SIG-M5 treated with dmso at 0.1 percent for 504 hours (cell line): ENCODE data around the gene PRPS2.

Source experiments
- DNase-seq: peaks from one replicate; lab custom pipeline; 2025; ENCODE audit not compliant: unreplicated experiment; lab: John Stamatoyannopoulos, UW

Gene PRPS2

DNA sequence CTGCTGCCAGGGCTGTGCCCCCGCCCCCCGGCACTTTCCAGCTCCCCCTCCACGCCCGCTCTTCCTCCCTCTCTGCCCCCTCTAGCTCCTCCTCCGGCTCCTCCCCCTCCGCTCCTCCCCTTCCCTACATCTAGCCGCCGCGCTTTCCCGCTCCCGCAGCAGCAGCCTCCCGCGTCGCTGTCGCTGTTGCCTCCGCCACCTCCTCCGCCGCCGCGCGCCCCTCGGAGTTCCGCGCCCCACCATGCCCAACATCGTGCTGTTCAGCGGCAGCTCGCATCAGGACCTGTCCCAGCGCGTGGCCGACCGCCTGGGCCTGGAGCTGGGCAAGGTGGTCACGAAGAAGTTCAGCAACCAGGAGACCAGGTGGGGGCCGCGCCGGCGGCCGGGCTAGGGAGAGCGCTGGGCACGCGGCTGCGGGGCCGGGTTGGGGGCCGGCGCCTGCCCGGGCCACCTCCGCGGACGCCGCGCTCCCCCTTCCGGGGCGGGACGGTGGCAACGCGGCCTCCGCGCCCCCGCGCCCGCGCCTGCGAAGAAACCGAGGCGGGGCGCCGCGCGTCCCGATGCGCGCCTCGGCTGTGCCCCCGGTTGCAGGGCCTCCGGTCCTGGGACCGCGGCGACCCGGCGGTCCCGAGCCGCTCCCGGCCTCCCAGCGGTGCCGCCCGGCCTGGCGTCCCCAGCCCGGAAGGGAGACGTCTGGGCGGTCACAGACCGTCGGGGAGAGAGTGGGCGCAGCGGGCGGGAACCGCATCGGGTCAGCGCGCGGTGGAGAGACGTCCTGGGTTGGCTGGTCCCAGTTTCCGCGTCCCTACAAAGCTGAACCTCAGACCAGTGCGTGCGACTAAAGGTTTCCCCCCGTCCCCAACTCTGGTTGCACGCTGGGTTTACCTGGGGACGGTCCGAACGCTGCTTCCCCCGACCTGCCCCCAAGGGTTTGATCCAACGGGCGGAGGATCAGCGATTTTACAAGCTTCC, at the start of gene PRPS2:
PRPS2 (plus strand) TSS at position 156 of the 972 bp plus-strand sequence; CDS start at position 242, 86 bp downstream.
- peak; percentile 54 for DNase-seq

DNA sequence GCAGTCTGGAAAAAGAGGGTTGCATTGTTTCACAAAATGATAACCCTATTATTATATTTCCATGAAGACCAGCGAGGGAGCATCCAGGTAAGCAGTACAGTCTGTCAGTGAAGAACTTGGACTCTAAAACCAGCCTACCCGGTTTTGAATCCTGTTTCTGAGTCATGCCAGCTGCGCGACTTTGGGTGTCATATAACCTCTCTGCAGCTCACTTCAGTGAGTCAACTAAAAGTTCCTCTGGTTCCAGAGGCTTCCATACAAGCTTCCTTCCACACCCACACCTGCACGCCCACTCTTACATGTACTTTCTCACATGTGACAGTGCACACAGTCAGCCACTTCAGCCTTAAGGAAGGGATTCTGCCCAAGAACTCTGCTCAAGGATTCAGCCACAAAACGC, 49.8 kb upstream of the PRPS2 start:
- DNase-seq, result peak; percentile 25

DNA sequence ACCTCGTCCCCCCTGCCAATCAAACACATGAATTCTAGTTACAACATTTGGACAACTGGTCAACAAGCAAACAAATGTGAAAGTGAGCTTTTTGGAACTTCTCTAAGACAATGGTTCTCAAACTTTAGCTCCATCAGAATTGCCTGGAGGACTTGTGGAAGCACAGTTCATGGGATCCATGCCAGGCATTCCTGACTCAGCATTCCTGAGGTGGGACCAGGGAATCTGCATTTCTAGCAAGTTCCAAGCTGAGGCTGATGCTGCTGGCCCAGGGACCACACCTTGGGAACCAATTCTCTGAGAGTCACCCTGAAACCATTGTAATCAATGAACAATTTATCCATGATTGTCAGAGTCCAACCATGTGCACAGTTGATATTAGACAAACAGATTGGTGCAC, 43.8 kb upstream of the PRPS2 start:
- DNase-seq, result no peak

DNA sequence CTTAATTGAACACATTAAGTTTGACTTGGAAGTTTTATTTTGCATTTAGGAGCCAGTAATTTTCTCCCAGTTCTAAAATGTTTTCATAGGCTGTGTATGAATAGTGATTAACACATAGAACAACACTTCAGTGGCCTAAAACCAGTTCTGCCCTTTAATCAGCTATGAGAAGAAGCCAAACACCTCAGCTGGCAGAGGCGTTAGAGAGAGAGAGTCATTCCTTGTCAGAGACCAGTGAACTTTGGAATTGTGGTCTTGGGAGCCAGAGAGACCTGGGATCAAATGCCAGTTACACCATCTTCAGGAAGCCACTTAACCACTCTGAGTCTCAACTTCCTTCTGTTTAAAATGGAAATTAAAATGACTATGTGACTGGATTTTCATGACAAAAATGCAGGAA, 39.3 kb upstream of the PRPS2 start:
- DNase-seq, result no peak

DNA sequence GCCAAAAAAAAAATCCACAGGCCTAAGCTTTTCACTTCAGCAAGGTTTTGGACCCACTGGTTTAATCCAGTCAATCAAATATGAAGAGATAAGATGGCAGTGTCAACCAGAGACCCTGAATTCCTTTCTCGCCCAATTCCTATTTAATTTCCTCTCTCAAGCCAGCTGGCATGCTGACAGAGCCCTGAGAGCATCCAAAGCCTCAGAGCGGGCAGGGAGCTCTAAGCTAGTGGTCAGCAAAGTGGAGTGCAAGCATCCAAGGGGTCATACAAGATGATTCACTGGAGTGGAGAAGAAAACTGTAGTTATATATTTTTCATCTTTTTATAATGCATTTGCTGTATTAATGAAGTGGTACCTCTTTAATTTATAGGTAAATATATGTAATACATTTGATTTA, 37.8 kb upstream of the PRPS2 start:
- no peak for DNase-seq

DNA sequence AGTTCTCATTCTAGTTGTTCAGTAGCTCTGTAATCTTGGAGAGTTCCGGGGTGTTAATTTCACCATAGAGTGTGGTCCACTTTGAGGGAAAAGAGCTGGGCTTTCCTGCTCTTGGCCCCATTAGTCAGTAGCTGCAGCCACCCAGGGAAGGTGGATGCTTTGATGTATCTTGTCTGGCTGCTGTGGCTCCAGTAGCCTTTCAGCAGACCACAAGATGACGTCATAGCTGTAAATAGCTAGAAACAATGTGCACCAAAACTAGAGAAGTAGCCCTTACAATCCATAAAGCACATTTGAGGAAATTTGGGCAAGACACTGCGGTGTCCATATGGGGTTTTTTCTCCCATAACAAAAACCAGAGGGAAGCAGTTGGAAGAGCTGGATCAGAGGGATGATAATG, 32.9 kb upstream of the PRPS2 start:
- no peak for DNase-seq

DNA sequence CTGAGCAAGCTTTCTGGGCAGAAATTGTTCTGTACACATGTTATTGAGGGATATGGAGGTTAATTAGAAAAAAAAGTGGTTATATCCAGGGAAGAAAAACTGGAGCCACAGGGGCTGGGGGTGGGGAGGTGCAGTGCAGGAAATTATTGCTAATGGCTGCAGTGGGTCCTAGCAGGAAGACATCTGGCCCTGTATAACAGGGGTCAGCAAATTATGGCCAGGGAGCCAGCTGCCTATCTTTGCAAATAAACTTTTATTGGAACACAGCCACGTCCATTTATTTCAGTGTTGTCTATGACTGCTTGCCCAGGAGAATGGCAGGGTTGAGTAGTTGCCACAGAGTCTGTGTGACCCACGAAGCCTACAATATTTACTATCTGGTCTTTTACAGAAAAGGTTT, 23.4 kb upstream of the PRPS2 start:
- no peak for DNase-seq

DNA sequence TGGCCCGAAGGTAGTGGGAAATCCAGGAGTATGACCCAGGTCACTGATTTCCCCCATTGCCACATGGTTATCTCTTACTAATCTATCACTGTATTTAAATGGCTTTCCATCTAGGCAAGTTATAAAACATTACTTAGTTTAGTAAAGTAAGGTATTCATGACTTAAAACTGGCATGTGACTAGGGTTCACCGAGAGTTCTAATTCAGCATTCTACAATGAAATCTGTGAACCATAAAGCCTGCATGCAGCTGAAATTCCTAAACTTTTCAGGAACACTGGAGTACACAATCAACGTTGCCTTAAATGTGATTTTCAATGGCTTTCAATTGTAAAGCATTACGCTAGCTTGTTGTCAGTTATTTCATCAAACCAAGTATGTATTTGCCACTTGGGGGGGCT, 22.7 kb upstream of the PRPS2 start:
- no peak for DNase-seq

DNA sequence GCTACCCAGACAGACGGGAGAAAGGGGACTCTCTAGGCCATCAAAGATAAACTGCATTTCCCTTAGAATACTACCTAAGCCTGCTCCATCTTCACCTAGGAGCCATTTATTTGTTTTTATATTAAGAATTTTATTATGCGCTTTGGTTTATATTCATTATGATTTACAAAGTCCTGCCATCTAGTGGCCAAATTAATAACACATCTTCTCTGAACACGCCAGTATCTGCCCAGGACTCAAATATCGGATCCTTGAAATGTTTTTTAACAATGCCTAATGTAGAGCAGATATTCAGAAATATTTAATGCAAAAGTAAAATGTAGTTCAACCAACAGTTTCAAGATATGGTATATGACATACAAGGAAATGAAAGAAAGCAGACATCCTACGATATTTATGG, 20.8 kb upstream of the PRPS2 start:
- DNase-seq, result peak; percentile 39

DNA sequence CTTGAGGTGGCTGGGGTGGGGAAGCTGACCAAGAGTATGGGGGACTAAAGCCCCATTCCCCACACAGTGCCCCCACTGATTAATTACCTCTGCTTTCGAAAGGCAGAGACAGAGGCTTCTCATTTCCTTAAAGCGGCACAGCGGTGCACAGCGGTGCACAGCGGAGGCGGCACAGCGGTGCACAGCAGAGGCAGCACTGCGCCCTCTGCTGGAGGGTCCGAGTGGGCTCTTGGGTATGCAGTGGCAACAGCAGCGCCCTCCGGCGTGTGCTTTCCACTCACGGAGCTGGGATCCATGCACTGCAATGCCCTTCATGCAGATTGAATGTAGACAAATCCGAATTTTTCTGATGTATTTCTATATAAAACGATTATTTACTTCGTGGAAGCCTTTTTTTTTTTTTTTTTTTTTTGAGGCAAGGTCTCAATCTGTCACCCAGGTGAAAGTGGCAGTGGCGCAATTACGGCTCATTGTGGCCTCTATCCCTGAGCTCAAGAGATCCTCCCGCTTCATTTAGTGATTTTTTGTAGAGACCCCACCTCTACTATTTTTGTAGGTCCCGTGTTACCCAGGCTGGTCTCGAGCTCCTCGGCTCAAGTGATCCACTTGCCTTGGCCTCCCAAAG, 19.7 kb upstream of the PRPS2 start:
- DNase-seq, result peak; percentile 63

DNA sequence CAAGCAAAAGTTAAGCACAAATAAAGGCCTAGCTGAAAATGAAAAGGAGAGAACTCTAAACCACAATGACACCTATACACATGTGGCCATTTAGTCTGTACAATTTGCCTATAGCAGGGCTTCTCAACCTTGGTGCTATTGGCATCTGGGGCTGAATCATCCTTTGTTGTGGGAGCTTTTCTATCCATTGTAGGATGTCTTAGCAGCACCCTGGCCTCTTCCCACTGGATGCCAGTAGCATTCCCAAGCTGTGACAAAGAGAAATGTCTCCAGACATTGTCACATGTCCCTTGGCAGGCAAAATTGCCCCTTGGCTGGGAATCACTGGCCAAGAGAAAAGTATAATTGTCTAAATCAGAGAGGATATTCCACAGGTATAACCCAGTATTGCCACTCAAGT, 13.5 kb upstream of the PRPS2 start:
- no peak for DNase-seq

DNA sequence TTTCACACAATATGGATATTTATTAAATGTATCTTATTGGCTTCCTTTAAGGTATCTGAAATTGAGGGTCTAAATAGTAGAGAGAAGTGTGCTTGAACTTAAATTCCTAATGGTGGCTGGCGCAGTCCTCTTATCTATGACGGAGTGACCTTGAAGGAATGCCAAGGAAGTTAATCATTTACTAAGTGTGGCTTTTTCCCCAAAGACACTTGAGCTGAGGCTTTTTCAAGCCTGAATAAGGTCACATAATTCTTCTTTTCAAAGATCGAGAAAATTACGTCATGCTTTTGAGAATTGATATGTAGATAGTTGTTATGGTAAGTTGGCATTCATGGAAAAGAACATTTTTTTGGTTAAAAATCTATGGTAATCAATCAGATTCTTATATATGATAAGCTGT, 11.7 kb upstream of the PRPS2 start:
- DNase-seq, result no peak

DNA sequence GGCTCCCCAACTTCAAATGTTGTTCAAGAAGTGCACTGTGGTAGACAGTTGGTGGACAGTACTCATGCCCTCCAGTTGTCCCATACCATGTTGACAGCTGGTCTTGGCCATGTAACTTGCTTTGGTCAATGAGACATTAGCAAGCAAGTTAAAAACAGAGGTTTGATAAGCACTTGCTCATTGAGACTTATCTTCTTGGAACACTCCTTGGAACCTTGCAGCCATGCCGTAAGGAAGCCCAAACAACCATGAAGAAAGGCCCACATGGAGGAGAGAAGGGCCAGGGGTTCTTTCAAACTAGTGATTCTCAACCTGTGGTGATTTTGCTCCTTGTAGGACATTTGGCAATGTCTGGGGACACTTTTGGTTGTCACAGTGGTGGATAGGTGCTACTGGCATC, 2.6 kb upstream of the PRPS2 start:
- no peak for DNase-seq

DNA sequence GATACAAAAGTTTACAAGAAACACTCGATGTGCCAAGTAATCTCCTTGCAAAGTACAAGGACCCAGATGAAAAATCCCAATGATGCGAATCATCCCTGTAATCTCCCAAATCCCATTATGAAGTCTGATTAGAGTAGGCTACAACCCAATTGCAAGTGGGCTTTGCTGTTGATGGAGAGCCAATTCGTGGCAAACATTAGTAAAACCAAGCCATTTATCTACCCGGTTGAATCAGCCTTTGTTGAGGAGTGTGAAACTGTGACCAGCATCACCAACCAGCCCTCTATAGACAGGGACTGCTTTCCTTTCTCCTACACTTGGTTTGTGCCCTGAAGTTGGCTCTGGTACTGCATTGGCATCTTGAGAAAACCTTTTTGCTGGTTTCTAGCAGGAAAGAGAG, 1.2 kb upstream of the PRPS2 start:
- no peak for DNase-seq

DNA sequence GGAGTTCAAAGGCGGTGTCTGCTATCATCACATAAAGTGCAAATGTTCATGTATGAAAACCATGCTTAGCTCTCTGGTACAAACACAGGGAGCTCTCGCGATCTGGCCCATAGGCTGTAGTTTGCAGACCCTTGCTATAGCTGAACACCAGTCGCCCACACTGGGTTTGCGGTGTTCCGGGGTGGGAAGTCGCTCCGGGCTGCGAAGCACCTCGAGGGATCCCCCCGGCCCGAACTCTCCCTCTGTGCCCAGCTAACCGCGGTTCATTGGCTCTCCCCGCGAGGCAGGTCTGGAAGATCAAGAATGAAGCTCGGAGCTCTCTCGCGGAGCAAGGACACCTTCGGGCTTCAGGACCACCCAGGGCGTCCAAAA, 341 bp upstream of the PRPS2 start:
- no peak for DNase-seq

DNA sequence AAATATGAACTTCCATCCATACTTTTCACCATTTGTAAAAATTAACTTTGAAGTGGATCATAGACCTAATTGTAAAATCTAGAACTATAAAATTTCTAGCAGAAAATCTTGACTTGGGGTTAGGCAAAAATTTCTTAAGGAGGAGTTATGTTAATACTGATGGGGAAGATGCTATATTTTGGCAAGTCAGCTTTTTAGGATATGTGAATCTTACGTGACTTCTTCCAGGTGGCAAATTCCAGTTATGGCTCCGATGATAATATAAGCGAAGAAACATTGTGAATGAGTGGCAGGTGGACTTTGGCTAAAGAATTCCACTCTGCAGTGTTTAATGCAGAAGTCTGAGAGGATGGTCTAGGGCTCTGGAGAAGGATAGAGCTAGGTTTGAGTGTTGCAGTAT, 1.5 kb downstream of the PRPS2 start:
- DNase-seq, result no peak

DNA sequence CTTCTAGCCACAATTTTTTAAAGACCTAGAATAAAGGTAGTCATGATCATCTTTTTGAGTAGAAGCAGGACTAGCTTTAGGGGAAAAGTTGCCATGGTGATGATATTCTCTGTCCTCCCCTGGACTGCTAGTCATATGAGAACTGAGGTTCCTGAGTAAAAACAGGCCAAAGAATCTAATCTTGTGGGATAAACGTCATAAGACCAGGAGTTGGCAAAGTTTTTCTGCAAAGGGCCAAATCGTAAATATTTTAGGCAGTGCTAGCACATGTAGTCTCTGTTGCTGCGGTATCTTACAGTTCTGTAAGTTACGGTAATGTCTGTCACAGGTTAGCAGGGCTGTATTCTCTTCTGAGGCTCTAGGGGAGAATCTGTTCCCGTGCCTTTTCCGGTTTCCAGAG, 3.4 kb downstream of the PRPS2 start:
- no peak for DNase-seq

DNA sequence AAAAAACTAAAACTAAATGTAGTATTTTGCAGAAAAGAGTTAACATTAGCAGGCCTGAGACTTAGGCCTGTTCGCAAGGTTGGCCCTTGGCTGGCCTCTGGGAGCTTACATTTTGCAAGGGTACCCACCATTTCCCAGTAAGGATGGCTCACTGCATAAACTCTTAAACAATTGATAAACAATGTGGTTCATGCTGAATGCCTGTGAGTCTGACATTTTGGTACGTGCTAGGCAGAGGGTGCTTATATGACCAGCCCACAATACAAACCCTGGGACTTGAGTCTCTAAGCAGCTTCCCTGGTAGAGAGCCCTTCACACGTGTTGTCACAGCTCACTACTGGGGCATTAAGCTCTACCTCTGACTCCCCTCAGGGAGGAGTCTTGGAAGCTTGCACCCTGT, 7.4 kb downstream of the PRPS2 start:
- DNase-seq, result no peak

DNA sequence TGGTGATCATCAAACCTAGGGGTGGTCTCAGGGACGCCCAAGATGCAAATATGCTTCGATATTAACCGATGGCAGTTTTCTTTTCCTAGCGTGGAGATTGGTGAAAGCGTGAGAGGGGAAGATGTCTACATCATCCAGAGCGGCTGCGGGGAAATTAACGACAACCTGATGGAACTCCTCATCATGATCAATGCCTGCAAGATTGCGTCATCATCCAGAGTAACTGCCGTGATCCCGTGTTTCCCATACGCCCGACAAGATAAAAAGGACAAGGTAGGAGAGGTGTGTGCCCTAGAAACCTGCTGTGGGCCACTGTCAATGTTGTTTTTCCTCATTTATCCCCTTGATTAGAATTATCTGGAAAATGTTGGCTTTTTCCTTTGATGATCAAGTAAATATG, 7.9 kb downstream of the PRPS2 start:
- no peak for DNase-seq

DNA sequence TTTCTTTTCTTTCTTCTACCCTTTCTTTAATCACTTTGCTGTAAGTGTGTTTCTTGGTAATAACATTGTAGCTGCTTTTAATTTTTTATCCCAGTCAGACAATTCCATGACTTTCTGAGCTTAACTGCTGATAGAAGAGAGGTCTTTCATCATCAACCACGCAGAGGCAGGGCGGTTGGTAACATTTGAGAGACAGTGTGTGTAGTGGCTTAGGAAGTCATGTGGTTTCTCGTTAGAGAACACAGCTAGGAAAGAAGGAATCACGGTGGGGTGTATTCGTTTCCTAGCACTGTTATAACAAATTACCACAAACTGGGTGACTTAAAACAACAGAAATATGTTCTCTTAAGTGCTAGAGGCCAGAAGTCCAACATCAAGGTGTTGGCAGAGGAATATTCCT, 11.5 kb downstream of the PRPS2 start:
- no peak for DNase-seq

DNA sequence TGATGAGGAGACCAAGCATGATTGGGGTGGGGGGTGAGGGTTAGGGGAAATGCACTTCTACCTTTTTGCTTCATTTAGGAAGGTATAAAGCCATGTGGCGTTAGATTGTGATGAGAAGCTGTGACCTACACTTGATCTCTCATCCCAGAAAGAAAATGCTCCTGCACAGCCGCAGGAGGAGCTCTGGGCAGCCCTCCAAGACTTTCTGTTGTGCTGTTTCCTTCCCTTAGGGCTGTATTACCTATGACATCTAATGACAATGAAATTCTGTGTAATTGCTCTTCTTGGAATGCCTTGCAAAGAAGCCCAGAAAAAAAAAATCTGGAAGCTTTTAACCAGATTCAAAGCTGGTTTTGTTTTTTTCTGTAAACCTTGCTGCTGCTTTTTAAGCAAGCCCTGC, 13.4 kb downstream of the PRPS2 start:
- DNase-seq, result no peak

DNA sequence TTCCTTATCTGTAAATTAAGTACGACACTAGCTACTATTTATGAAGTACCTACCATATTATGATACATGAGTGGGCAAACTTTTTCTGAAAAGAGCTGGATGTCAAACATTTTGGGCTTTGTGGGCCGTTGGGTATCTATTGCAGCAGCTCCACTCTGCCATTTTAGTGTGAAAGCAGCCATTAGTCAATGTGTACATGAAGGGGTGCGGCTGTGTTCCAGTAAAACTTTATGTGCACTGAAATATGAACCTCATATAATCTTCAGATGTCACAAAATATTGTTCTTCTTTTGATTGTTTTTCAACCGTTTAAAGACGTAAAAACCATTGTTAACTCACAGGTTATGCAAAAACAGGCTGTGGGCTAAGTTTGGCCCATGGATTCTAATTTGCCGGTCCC, 14.1 kb downstream of the PRPS2 start:
- DNase-seq, result no peak

DNA sequence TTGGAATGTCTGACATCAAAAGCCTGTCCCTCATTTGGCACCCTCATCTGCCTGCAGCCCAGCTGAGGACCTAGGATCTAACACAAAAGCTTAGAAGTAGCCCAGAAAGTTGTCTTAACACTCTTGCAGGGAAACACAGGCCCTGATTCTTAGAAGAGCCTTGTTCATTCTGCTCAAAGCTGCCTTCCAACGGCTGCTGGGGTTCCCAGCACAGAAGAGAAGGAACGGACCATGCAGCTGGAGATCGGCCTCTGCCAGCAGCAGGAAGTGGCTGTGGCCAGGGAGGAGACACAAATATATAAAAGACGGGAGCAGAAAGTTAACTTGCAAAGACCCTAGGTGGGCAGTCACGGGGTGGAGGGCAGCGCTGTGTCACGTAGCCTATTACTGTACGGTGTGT, 20.4 kb downstream of the PRPS2 start:
- DNase-seq, result no peak
